HEK293 (cell line): ENCODE results near the gene PDE4D.

Source experiments
- CTCF ChIA-PET: fragments of 350-600 bp; formaldehyde crosslinking; extraction: SDS; loops from one replicate; lab custom pipeline; 2021; ENCODE audit warnings: antibody characterized with exemption; lab: Yijun Ruan, JAX
- POLR2A ChIA-PET: fragments of 300-600 bp; formaldehyde crosslinking; extraction: SDS; loops from one replicate; lab custom pipeline; 2020; ENCODE audit warnings: antibody characterized with exemption, inconsistent platforms; lab: Yijun Ruan, JAX
- H3K27ac ChIP-seq: fragments of 200-500 bp; sonication (Bioruptor generic); 2 replicates; pipeline ENCODE4 v1.5.1; 2014; ENCODE audit warnings: low read depth, low read length, control low read depth, inconsistent platforms; ENCODE audit errors: extremely low read depth
- H3K36me3 ChIP-seq, 2 experiments: fragments of 200-500 bp in 1 of 2; sonication (Bioruptor generic) in 1 of 2; 1 replicate in 1 of 2; 2 replicates in 1 of 2; pipeline ENCODE4 v1.5.1; 2014 to 2017; ENCODE audit warnings: inconsistent platforms in 2 of 2, low read length in 2 of 2; ENCODE audit not compliant: control insufficient read depth in 2 of 2, insufficient read depth in 1 of 2
- H3K4me1 ChIP-seq: fragments of 200-500 bp; sonication (Bioruptor generic); 2 replicates; pipeline ENCODE4 v1.5.1; 2014; ENCODE audit warnings: mild to moderate bottlenecking, low read length, inconsistent platforms; ENCODE audit not compliant: control insufficient read depth, insufficient read depth
- H3K4me3 ChIP-seq: 2 replicates; pipeline ENCODE4 v1.5.1; 2011; ENCODE audit warnings: low read depth, mild to moderate bottlenecking, control low read depth, low read length, moderate library complexity
- H3K9me3 ChIP-seq: fragments of 200-500 bp; sonication (Bioruptor generic); 2 replicates; pipeline ENCODE4 v1.5.1; 2014; ENCODE audit warnings: low read depth, low read length, inconsistent platforms; ENCODE audit not compliant: control insufficient read depth, insufficient read depth
- GFI1B ChIP-seq: fragments of 450-650 bp; formaldehyde crosslinking; IDR thresholded peaks from 2 replicates; pipeline ENCODE4 v1.5.1; 2016; ENCODE audit warnings: missing biosample characterization, missing genetic modification characterization
- KLF9 ChIP-seq: fragments of 450-650 bp; formaldehyde crosslinking; IDR thresholded peaks from 2 replicates; pipeline ENCODE4 v1.5.1; 2016; ENCODE audit warnings: missing biosample characterization, missing genetic modification characterization, low read depth
- ZBTB26 ChIP-seq: fragments of 450-650 bp; formaldehyde crosslinking; optimal IDR thresholded peaks from 2 replicates; pipeline ENCODE3; 2016; ENCODE audit warnings: missing biosample characterization, mild to moderate bottlenecking, missing genetic modification characterization
- ZEB2 ChIP-seq: fragments of 450-650 bp; formaldehyde crosslinking; IDR thresholded peaks from 2 replicates; pipeline ENCODE4 v1.5.1; 2016; ENCODE audit warnings: missing biosample characterization, missing genetic modification characterization
- ZFHX2 ChIP-seq: fragments of 450-650 bp; formaldehyde crosslinking; conservative IDR thresholded peaks from 2 replicates; pipeline ENCODE4 v1.5.1; 2016; ENCODE audit warnings: missing biosample characterization, missing genetic modification characterization
- ZNF132 ChIP-seq: fragments of 450-650 bp; formaldehyde crosslinking; IDR thresholded peaks from 2 replicates; pipeline ENCODE4 v1.5.1; 2017; ENCODE audit warnings: missing biosample characterization, missing genetic modification characterization, borderline replicate concordance
- ZNF184 ChIP-seq: fragments of 450-650 bp; IDR thresholded peaks from 2 replicates; pipeline ENCODE4 v1.5.1; 2018; ENCODE audit warnings: missing biosample characterization, mild to moderate bottlenecking, missing genetic modification characterization
- ZNF302 ChIP-seq: fragments of 450-650 bp; formaldehyde crosslinking; IDR thresholded peaks from 2 replicates; pipeline ENCODE4 v1.5.1; 2016; ENCODE audit warnings: missing biosample characterization, missing genetic modification characterization, low read depth
- ZNF394 ChIP-seq: fragments of 450-650 bp; formaldehyde crosslinking; IDR thresholded peaks from 2 replicates; pipeline ENCODE4 v1.5.1; 2016; ENCODE audit warnings: missing biosample characterization, missing genetic modification characterization, mild to moderate bottlenecking, moderate library complexity, borderline replicate concordance
- ZNF513 ChIP-seq: fragments of 450-650 bp; IDR thresholded peaks from 2 replicates; pipeline ENCODE4 v1.5.1; 2018; ENCODE audit warnings: missing biosample characterization, missing genetic modification characterization
- ZNF555 ChIP-seq: fragments of 450-650 bp; formaldehyde crosslinking; conservative IDR thresholded peaks from 2 replicates; pipeline ENCODE4 v1.5.1; 2017; ENCODE audit warnings: missing biosample characterization, mild to moderate bottlenecking, missing genetic modification characterization, inconsistent platforms
- ZNF571 ChIP-seq: fragments of 450-650 bp; formaldehyde crosslinking; IDR thresholded peaks from 2 replicates; pipeline ENCODE4 v1.5.0; 2017; ENCODE audit warnings: missing biosample characterization, missing genetic modification characterization
- ZNF645 ChIP-seq: fragments of 450-650 bp; formaldehyde crosslinking; IDR thresholded peaks from 2 replicates; pipeline ENCODE4; 2016; ENCODE audit warnings: missing biosample characterization, missing genetic modification characterization
- ZNF843 ChIP-seq: fragments of 450-650 bp; formaldehyde crosslinking; IDR thresholded peaks from 2 replicates; pipeline ENCODE4 v1.5.1; 2016; ENCODE audit warnings: missing biosample characterization, missing genetic modification characterization
- ZXDB ChIP-seq: fragments of 450-650 bp; formaldehyde crosslinking; IDR thresholded peaks from 2 replicates; pipeline ENCODE4 v1.5.1; 2016; ENCODE audit warnings: missing biosample characterization, missing genetic modification characterization
- TF ChIP-seq, protein P1 (sequence below): fragments of 450-650 bp; formaldehyde crosslinking; IDR thresholded peaks from 2 replicates; pipeline ENCODE4 v1.5.1; 2016; ENCODE audit warnings: missing biosample characterization, missing genetic modification characterization
- TF ChIP-seq, protein P2 (sequence below): fragments of 450-650 bp; formaldehyde crosslinking; IDR thresholded peaks from 2 replicates; pipeline ENCODE4 v1.5.1; 2016; ENCODE audit warnings: missing biosample characterization, missing genetic modification characterization
- TF ChIP-seq, protein P3 (sequence below): fragments of 450-650 bp; formaldehyde crosslinking; IDR thresholded peaks from 2 replicates; pipeline ENCODE4 v1.5.1; 2017; ENCODE audit warnings: missing biosample characterization, missing genetic modification characterization

The PDE4D gene

DNA sequence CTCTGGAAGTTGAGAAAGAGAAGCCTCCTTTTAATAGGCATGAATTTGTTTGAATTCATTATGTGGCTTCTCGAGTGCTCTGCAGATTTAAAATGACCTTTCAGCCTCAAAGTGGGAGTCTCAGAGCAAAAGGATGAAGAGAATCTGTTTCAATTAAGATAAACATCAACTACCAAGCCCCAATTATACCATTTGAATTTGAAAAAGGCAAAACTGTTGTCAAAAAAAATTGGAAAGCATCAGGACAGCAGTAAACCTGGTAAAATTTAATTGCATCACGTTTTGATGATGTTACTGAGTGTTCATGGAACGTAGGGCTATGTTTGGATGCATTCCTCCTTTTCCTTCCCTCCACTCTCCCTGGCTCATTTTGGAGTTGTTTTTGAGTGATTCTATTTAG is 637.2 kb downstream of the PDE4D start (continued):
- TF ChIP-seq, protein P1, sequence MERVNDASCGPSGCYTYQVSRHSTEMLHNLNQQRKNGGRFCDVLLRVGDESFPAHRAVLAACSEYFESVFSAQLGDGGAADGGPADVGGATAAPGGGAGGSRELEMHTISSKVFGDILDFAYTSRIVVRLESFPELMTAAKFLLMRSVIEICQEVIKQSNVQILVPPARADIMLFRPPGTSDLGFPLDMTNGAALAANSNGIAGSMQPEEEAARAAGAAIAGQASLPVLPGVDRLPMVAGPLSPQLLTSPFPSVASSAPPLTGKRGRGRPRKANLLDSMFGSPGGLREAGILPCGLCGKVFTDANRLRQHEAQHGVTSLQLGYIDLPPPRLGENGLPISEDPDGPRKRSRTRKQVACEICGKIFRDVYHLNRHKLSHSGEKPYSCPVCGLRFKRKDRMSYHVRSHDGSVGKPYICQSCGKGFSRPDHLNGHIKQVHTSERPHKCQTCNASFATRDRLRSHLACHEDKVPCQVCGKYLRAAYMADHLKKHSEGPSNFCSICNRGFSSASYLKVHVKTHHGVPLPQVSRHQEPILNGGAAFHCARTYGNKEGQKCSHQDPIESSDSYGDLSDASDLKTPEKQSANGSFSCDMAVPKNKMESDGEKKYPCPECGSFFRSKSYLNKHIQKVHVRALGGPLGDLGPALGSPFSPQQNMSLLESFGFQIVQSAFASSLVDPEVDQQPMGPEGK (tag by site-specific recombination): no peak
- TF ChIP-seq ZNF645 (tag by site-specific recombination) (no peak), ZNF394 (tag by site-specific recombination) (no peak), ZNF571 (tag by site-specific recombination) (no peak), ZNF302 (tag by site-specific recombination) (no peak), KLF9 (no peak)
- TF ChIP-seq, protein P2, sequence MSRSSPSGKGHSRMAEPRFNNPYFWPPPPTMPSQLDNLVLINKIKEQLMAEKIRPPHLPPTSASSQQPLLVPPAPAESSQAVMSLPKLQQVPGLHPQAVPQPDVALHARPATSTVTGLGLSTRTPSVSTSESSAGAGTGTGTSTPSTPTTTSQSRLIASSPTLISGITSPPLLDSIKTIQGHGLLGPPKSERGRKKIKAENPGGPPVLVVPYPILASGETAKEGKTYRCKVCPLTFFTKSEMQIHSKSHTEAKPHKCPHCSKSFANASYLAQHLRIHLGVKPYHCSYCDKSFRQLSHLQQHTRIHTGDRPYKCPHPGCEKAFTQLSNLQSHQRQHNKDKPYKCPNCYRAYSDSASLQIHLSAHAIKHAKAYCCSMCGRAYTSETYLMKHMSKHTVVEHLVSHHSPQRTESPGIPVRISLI (tag by site-specific recombination): no peak

- H3K9me3 ChIP-seq: no peaks in the 10 kb centered on the region
- POLR2A ChIA-PET: no interaction called here
- CTCF ChIA-PET: interaction anchor here (0.7 to 1.2 kb wide), 2 partner anchors 66 to 1814 kb away, joined by 3 read pairs; no protein-coding TSS in a partner anchor
- no peak overlapping the region for H3K27ac ChIP-seq
- TF ChIP-seq ZBTB26 (tag by site-specific recombination) (no peak), ZXDB (tag by site-specific recombination) (no peak), ZNF132 (tag by site-specific recombination) (no peak), GFI1B (no peak), ZFHX2 (tag by site-specific recombination) (no peak), ZNF843 (no peak), ZNF513 (tag by site-specific recombination) (no peak)
- peaks cover 29% of the 10 kb centered on the region for H3K4me1 ChIP-seq
- no peaks in the 10 kb centered on the region for H3K36me3 ChIP-seq
- H3K4me3 ChIP-seq: no peak overlapping the region
These were observed 639.4 kb downstream of the PDE4D start for GRCh38 chr5:59254055-59254687.

DNA sequence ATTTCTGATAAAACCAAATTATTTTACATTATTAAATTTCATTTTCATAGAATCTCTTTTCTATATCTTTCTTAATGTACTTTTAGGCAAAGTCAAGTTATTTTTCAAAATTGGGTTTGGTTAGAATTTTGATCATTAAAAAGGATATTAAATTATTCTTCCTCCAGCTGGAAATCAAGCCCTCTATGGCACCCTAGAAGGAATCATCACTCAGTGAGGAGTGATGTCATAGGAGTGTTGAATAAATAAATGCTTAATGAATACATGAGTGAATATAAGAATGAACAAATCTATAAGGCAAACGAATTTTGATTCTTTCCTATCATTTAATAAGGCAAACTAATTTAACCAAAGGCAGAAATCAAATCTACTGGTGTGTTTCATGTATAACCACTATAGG is 639.9 kb downstream of the PDE4D start:
- no peak overlapping the region for H3K27ac ChIP-seq
- no peak overlapping the region for H3K4me3 ChIP-seq
- H3K4me1 ChIP-seq: peaks cover 29% of the 10 kb centered on the region
- POLR2A ChIA-PET: no interaction called here
- peak; percentile 61; the same call in 1 of the 2 replicates for TF ChIP-seq ZNF184
- no peak for TF ChIP-seq ZNF555 (tag by site-specific recombination)
- TF ChIP-seq, protein P3, sequence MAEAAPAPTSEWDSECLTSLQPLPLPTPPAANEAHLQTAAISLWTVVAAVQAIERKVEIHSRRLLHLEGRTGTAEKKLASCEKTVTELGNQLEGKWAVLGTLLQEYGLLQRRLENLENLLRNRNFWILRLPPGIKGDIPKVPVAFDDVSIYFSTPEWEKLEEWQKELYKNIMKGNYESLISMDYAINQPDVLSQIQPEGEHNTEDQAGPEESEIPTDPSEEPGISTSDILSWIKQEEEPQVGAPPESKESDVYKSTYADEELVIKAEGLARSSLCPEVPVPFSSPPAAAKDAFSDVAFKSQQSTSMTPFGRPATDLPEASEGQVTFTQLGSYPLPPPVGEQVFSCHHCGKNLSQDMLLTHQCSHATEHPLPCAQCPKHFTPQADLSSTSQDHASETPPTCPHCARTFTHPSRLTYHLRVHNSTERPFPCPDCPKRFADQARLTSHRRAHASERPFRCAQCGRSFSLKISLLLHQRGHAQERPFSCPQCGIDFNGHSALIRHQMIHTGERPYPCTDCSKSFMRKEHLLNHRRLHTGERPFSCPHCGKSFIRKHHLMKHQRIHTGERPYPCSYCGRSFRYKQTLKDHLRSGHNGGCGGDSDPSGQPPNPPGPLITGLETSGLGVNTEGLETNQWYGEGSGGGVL (tag by site-specific recombination): no peak
- no peak for TF ChIP-seq ZEB2
- H3K36me3 ChIP-seq: no peaks in the 10 kb centered on the region
- H3K9me3 ChIP-seq: no peaks in the 10 kb centered on the region
- CTCF ChIA-PET: interaction anchor here (0.5 to 1.2 kb wide), 2 partner anchors 65 to 559 kb away, joined by 3 to 7 read pairs; no protein-coding TSS in a partner anchor
